ENCODE data around the gene CGB2.

Gene CGB2

GRCh38 chr19:48994035-48994386 is 37.7 kb upstream of the CGB2 start:
- no peak for TF ChIP-seq GATA2 (IDR thresholded peaks at IDR 0.05; ENCODE audit: low read depth, low read length)
- no peak for TF ChIP-seq GATA3 (IDR thresholded peaks at IDR 0.05; ENCODE audit: low read depth, low read length)

GRCh38 chr19:48997972-48998371 is 33.7 kb upstream of the CGB2 start:
- TF ChIP-seq GATA3 (IDR thresholded peaks at IDR 0.05; ENCODE audit: low read depth, low read length) (no peak), GATA2 (IDR thresholded peaks at IDR 0.05; ENCODE audit: low read depth, low read length) (no peak)

GRCh38 chr19:48999481-49000325 is 32.0 kb upstream of the CGB2 start:
- TF ChIP-seq GATA3 (IDR thresholded peaks at IDR 0.05; ENCODE audit: low read depth, low read length): no peak
- no peak for TF ChIP-seq GATA2 (IDR thresholded peaks at IDR 0.05; ENCODE audit: low read depth, low read length)

- no peak for TF ChIP-seq GATA2 (IDR thresholded peaks at IDR 0.05; ENCODE audit: low read depth, low read length)
- no peak for TF ChIP-seq GATA3 (IDR thresholded peaks at IDR 0.05; ENCODE audit: low read depth, low read length)
These were observed 27.6 kb upstream of the CGB2 start for GRCh38 chr19:49004133-49004532.

- TF ChIP-seq GATA3 (IDR thresholded peaks at IDR 0.05; ENCODE audit: low read depth, low read length): no peak
These were observed 26.6 kb upstream of the CGB2 start for GRCh38 chr19:49004964-49005614.

- TF ChIP-seq GATA2 (IDR thresholded peaks at IDR 0.05; ENCODE audit: low read depth, low read length) (no peak), GATA3 (IDR thresholded peaks at IDR 0.05; ENCODE audit: low read depth, low read length) (no peak)
These were observed 24.8 kb upstream of the CGB2 start for GRCh38 chr19:49006905-49007304.

GRCh38 chr19:49009828-49010227 is 21.9 kb upstream of the CGB2 start:
- TF ChIP-seq GATA2 (IDR thresholded peaks at IDR 0.05; ENCODE audit: low read depth, low read length) (no peak), GATA3 (IDR thresholded peaks at IDR 0.05; ENCODE audit: low read depth, low read length) (no peak)

- TF ChIP-seq GATA2 (IDR thresholded peaks at IDR 0.05; ENCODE audit: low read depth, low read length): no peak
- TF ChIP-seq GATA3 (IDR thresholded peaks at IDR 0.05; ENCODE audit: low read depth, low read length): no peak
These were observed 21.2 kb upstream of the CGB2 start for GRCh38 chr19:49010453-49010852.

- TF ChIP-seq GATA3 (IDR thresholded peaks at IDR 0.05; ENCODE audit: low read depth, low read length) (no peak), GATA2 (IDR thresholded peaks at IDR 0.05; ENCODE audit: low read depth, low read length) (no peak)
These were observed 20.5 kb upstream of the CGB2 start for GRCh38 chr19:49011194-49011593.

- no peak for TF ChIP-seq GATA3 (IDR thresholded peaks at IDR 0.05; ENCODE audit: low read depth, low read length)
- TF ChIP-seq GATA2 (IDR thresholded peaks at IDR 0.05; ENCODE audit: low read depth, low read length): no peak
These were observed 17.4 kb upstream of the CGB2 start for GRCh38 chr19:49014123-49014869.

- TF ChIP-seq GATA2 (IDR thresholded peaks at IDR 0.05; ENCODE audit: low read depth, low read length) (no peak), GATA3 (IDR thresholded peaks at IDR 0.05; ENCODE audit: low read depth, low read length) (no peak)
These were observed 16.8 kb upstream of the CGB2 start for GRCh38 chr19:49014870-49015255.

- TF ChIP-seq GATA3 (IDR thresholded peaks at IDR 0.05; ENCODE audit: low read depth, low read length) (no peak), GATA2 (IDR thresholded peaks at IDR 0.05; ENCODE audit: low read depth, low read length) (no peak)
These were observed 15.4 kb upstream of the CGB2 start for GRCh38 chr19:49016067-49016839.

GRCh38 chr19:49017041-49017665 is 14.5 kb upstream of the CGB2 start, which contains the start of gene LHB:
Gene LHB, minus strand, starts transcription at chr19:49017091. Its CDS starts 10 bp downstream, at chr19:49017081.
- TF ChIP-seq GATA3 (IDR thresholded peaks at IDR 0.05; ENCODE audit: low read depth, low read length): no peak
- no peak for TF ChIP-seq GATA2 (IDR thresholded peaks at IDR 0.05; ENCODE audit: low read depth, low read length)

Measured in SH-SY5Y (cell line).